Heart left ventricle (tissue), 16 donors: ENCODE data around the gene ZZZ3. TPM values are rescaled to one million over a fixed set of nuclear protein-coding genes. Genes with fewer than 3 reads are reported as not detected.
"Not testable (repeated sequence)": the region's sequence is repeated elsewhere in the genome, so short reads cannot be mapped to it uniquely, and the experiment has no call there.

Source experiments
- ATAC-seq, 4 donors: fragments of 200-7000 bp; cut with Tn5 transposase; one replicate each; pipeline ENCODE4 v1.9.1; 2020 to 2022; ENCODE audit warnings: moderate library complexity in 4 of 4, mild to moderate bottlenecking in 3 of 4, moderate number of reproducible peaks in 1 of 4
- DNase-seq, 5 donors: peaks; one replicate each; pipeline ENCODE4 v3.0.0-alpha.2; 2020
- H3K27ac ChIP-seq, 12 donors: fragments of 200-600 bp; sonication (generic) in 4 of 12; one replicate each; pipeline versions ENCODE4 v1.5.0 to v1.8.0; 2016 to 2022; ENCODE audit warnings: mild to moderate bottlenecking in 2 of 12
- H3K27me3 ChIP-seq, 9 donors: fragments of 200-600 bp; sonication (generic) in 2 of 9; one replicate each; pipeline versions ENCODE4 v1.5.1 to v1.8.0; 2016 to 2022; ENCODE audit warnings: mild to moderate bottlenecking in 3 of 9
- H3K36me3 ChIP-seq, 9 donors: fragments of 200-600 bp; sonication (generic) in 2 of 9; one replicate each; pipeline versions ENCODE4 v1.5.0 to v1.8.0; 2018 to 2022; ENCODE audit warnings: mild to moderate bottlenecking in 2 of 9
- H3K4me1 ChIP-seq, 12 donors: fragments of 200-600 bp; sonication (generic) in 4 of 12; one replicate each; pipeline versions ENCODE4 v1.5.0 to v1.8.0; 2016 to 2022; ENCODE audit warnings: mild to moderate bottlenecking in 3 of 12
- H3K4me3 ChIP-seq, 12 donors: fragments of 200-600 bp; sonication (generic) in 4 of 12; one replicate each; pipeline versions ENCODE4 v1.5.0 to v1.8.0; 2017 to 2022; ENCODE audit warnings: mild to moderate bottlenecking in 9 of 12, moderate library complexity in 4 of 12
- H3K9me3 ChIP-seq, 12 donors: fragments of 200-600 bp; sonication (generic) in 4 of 12; one replicate each; pipeline versions ENCODE4 v1.5.0 to v1.8.0; 2016 to 2022; ENCODE audit warnings: mild to moderate bottlenecking in 1 of 12
- POLR2A ChIP-seq, 2 donors: fragments of 450-650 bp; IDR thresholded peaks; one replicate each; pipeline ENCODE4 v1.6.1; 2017; ENCODE audit warnings: antibody characterized with exemption in 2 of 2, mild to moderate bottlenecking in 2 of 2, moderate library complexity in 2 of 2
- WGBS, 4 donors: extraction: QIAGEN DNeasy Blood & Tissue Kit in 2 of 4; methylation state at CpG; one replicate each; pipeline versions ENCODE4 v1.1.5 to v1.1.7; 2013 to 2018; 5-methylcytosine and 5-hydroxymethylcytosine counted together
- intact Hi-C, 10 donors: fragments of 100-400 bp; cut with DNase I; formaldehyde crosslinking; loops; one replicate each; pipeline versions ENCODE4 v1.11.1 to v1.14.2; 2022
- polyA plus RNA-seq, 2 donors: library from polyadenylated mRNA; stranded (reverse); fragments of 200-250 nt; gene quantifications; one replicate each; pipeline ENCODE4 v1.2.3, GENCODE V29; 2013
- total RNA-seq, 9 donors: library from RNA; depleted of rRNA in 2 of 9; stranded (reverse); fragments of >200 nt in 2 of 9; fragmentation: NEBNext Ultra II Directional in 3 of 9; extraction: Animal tissue kit (Norgen Biotek cat#: 25700) in 3 of 9; gene quantifications; one replicate each; pipeline versions ENCODE4 v1.1.0 to v1.2.4, GENCODE V29; 2016 to 2023
- TF ChIP-seq, protein P1 (sequence below), 12 donors: fragments of 200-600 bp; sonication (generic) in 4 of 12; IDR thresholded peaks; one replicate each; pipeline versions ENCODE4 v1.5.0 to v1.8.0; 2018 to 2022; ENCODE audit warnings: antibody characterized with exemption in 12 of 12, mild to moderate bottlenecking in 5 of 12
- donor health status: ischemic (EF 13 %, LVEDD 7.1; RV severe dilation, severe dysfunction).
- donor health status: healthy with polysubstance abuse.
- donor health status: DM: no; HTN: yes; CAD: no.
- donor health status: DM: no; HTN: no; CAD: no.
- donor health status: ischemic (EF 25% LVEDD 6.9; RV normal size, moderate dysfunction).
- donor health status: ischemic (EF 25% LVEDD 5.7; RV mildly dilated, moderate dysfunction).
- donor health status: healthy.
- donor health status: DM: yes; HTN: yes; CAD: no.
- donor health status: ischemic (EF 35%, LVEDD 5.7; RV mildly dilated, moderate dysfunction).
- donor health status: nonischemic (EF 11% LVEDD 7.7; RV severe dilation, severe dysfunction).
- donor health status: DM: yes; HTN: yes; CAD: no.
- donor health status: PGD.
- donor health status: ischemic (EF 29% LVEDD 5.4; RV normal size, mild dysfunction).
- donor health status: nonischemic (EF 23%, LVEDD 6.1; RV moderate dilation, normal function).

Gene ZZZ3
- total and polyA plus RNA-seq, 11 donors = 7.0 to 45.1 (median 30.8) TPM

DNA sequence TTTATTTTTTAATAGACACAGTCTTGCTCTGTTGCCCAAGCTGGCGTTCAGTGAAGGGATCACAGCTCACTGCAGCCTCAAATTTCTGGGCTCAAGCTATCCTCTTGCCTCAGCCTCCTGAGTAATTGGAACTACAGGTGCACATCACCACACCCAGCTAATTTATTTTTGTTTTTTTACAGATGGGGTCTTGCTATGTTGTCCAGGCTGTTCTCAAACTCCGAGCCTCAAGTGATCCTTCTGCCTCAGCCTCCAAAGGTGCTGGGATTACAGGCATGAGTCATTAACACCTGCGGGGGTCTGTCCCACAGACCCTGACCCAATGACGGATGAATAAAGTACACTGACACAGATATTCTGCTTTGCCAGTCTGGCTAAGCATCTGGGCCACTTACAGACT is 33.6 kb upstream of the ZZZ3 start:
- no peak for TF ChIP-seq POLR2A (IDR thresholded peaks at IDR 0.05)
- TF ChIP-seq, protein P1, sequence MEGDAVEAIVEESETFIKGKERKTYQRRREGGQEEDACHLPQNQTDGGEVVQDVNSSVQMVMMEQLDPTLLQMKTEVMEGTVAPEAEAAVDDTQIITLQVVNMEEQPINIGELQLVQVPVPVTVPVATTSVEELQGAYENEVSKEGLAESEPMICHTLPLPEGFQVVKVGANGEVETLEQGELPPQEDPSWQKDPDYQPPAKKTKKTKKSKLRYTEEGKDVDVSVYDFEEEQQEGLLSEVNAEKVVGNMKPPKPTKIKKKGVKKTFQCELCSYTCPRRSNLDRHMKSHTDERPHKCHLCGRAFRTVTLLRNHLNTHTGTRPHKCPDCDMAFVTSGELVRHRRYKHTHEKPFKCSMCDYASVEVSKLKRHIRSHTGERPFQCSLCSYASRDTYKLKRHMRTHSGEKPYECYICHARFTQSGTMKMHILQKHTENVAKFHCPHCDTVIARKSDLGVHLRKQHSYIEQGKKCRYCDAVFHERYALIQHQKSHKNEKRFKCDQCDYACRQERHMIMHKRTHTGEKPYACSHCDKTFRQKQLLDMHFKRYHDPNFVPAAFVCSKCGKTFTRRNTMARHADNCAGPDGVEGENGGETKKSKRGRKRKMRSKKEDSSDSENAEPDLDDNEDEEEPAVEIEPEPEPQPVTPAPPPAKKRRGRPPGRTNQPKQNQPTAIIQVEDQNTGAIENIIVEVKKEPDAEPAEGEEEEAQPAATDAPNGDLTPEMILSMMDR (IDR thresholded peaks at IDR 0.05) = no peak
- Histone ChIP-seq H3K36me3 (peaks cover 0 to 100% (median 98%) of the 10 kb centered on the region in 9 donors), H3K9me3 (no peaks in the 10 kb centered on the region), H3K27ac (no peak overlapping the region), H3K4me3 (no peak overlapping the region), H3K27me3 (no peaks in the 10 kb centered on the region), H3K4me1 (no peaks in the 10 kb centered on the region)
- intact Hi-C loops = loop anchor here in 1 of 10 donors (10.0 kb wide), 1 partner anchor 229 kb away; no protein-coding TSS in a partner anchor
- ATAC-seq (no peak), DNase-seq (no peak)
- WGBS, 4 donors = 94 to 100% (median 98%) methylated on average over 4 of the region's 4 CpGs

DNA sequence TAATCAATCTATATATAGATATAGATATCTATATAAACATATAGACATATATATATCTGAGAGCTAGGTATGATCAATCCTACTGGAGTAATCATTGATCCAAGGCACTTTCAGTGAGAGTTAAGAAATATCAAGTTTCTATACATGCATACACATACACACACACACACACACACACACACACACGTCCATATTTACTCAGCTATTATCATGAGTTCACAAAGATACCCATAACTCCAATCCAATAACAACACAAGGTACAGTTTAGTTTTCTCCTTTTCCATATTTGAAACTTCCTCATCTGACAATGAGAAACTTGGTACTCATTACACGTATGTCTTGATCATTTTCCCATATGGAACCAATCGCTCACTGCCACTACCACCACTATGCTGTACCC is 27.3 kb upstream of the ZZZ3 start:
- no peak for TF ChIP-seq POLR2A (IDR thresholded peaks at IDR 0.05)
- TF ChIP-seq, protein P1 (IDR thresholded peaks at IDR 0.05) = no peak
- intact Hi-C loops = loop anchor here in 1 of 10 donors (10.0 kb wide), 1 partner anchor 235 kb away; no protein-coding TSS in a partner anchor
- 91 to 93% (median 93%) methylated on average over 3 of the region's 3 CpGs for WGBS, 4 donors
- H3K27ac ChIP-seq = no peak overlapping the region
- no peaks in the 10 kb centered on the region for H3K27me3 ChIP-seq
- no peaks in the 10 kb centered on the region for H3K9me3 ChIP-seq
- ATAC-seq = no peak
- DNase-seq = no peak
- no peaks in the 10 kb centered on the region for H3K4me1 ChIP-seq
- peaks cover 0 to 89% (median 85%) of the 10 kb centered on the region in 9 donors for H3K36me3 ChIP-seq
- no peak overlapping the region for H3K4me3 ChIP-seq

- no peak for DNase-seq
- Histone ChIP-seq H3K27me3 (no peaks in the 10 kb centered on the region), H3K27ac (no peak overlapping the region), H3K36me3 (peaks cover 0 to 58% (median 51%) of the 10 kb centered on the region in 9 donors), H3K4me1 (no peaks in the 10 kb centered on the region), H3K9me3 (no peaks in the 10 kb centered on the region), H3K4me3 (no peak overlapping the region)
- no peak for TF ChIP-seq POLR2A (IDR thresholded peaks at IDR 0.05)
- TF ChIP-seq, protein P1 (IDR thresholded peaks at IDR 0.05) = no peak
- ATAC-seq = no peak
- intact Hi-C loops = no loop called here
- WGBS, 4 donors = 95 to 99% (median 96%) methylated on average over 4 of the region's 4 CpGs
Measured at GRCh38 chr1:77706321-77706720, 23.9 kb upstream of the ZZZ3 start.

GRCh38 chr1:77704736-77705135 is 22.3 kb upstream of the ZZZ3 start:
- peaks cover 0 to 57% (median 47%) of the 10 kb centered on the region in 9 donors for H3K36me3 ChIP-seq
- no peak overlapping the region for H3K4me3 ChIP-seq
- WGBS, 4 donors = 35 to 55% (median 43%) methylated on average over 2 of the region's 2 CpGs
- DNase-seq (no peak), ATAC-seq (no peak)
- H3K27ac ChIP-seq = no peak overlapping the region
- no peaks in the 10 kb centered on the region for H3K27me3 ChIP-seq
- no peaks in the 10 kb centered on the region for H3K4me1 ChIP-seq
- TF ChIP-seq, protein P1 (IDR thresholded peaks at IDR 0.05) = no peak
- no peak for TF ChIP-seq POLR2A (IDR thresholded peaks at IDR 0.05)
- intact Hi-C loops = no loop called here
- peaks cover 0 to 1% (median 0%) of the 10 kb centered on the region in 12 donors for H3K9me3 ChIP-seq

GRCh38 chr1:77699673-77700072 is 17.2 kb upstream of the ZZZ3 start:
- H3K4me1 ChIP-seq, intact Hi-C loops, H3K4me3 ChIP-seq, ATAC-seq, H3K27ac ChIP-seq, H3K9me3 ChIP-seq, DNase-seq, H3K27me3 ChIP-seq: not testable (repeated sequence)
- WGBS, 4 donors = 97 to 98% (median 97%) methylated on average over 1 of the region's 1 CpG
- peaks cover 0 to 65% (median 48%) of the 10 kb centered on the region in 9 donors for H3K36me3 ChIP-seq
